Lower lobe of right lung (tissue), 2 donors: Measurements from ENCODE around the gene MEN1. TPM values are rescaled to one million over a fixed set of nuclear protein-coding genes. Genes with fewer than 3 reads are reported as not detected.

Experiments
- ATAC-seq, 2 donors: fragments of 200-7000 bp; cut with Tn5 transposase; one replicate each; pipeline ENCODE4 v1.9.1; 2020 to 2022; ENCODE audit warnings: mild to moderate bottlenecking in 2 of 2, moderate library complexity in 2 of 2
- DNase-seq: peaks from one replicate; pipeline ENCODE4 v3.0.0-alpha.2; 2020
- H3K27ac ChIP-seq: fragments of 200-600 bp; one replicate; pipeline ENCODE4 v1.8.0; 2022
- H3K27me3 ChIP-seq: fragments of 200-600 bp; one replicate; pipeline ENCODE4 v1.8.0; 2022; ENCODE audit warnings: low read depth
- H3K36me3 ChIP-seq: fragments of 200-600 bp; one replicate; pipeline ENCODE4 v1.8.0; 2022; ENCODE audit warnings: mild to moderate bottlenecking
- H3K4me1 ChIP-seq: fragments of 200-600 bp; one replicate; pipeline ENCODE4 v1.8.0; 2022
- H3K4me3 ChIP-seq: fragments of 200-600 bp; one replicate; pipeline ENCODE4 v1.8.0; 2022; ENCODE audit warnings: mild to moderate bottlenecking
- H3K9me3 ChIP-seq: fragments of 200-600 bp; one replicate; pipeline ENCODE4 v1.8.0; 2022
- CTCF ChIP-seq: fragments of 200-600 bp; IDR thresholded peaks from one replicate; pipeline ENCODE4 v1.8.0; 2022; ENCODE audit warnings: antibody characterized with exemption, mild to moderate bottlenecking
- intact Hi-C: fragments of 100-400 bp; cut with DNase I; formaldehyde crosslinking; loops from one replicate; pipeline ENCODE4 v1.11.0; 2022
- long read RNA-seq: library from polyadenylated mRNA; unstranded; transcript quantifications from one replicate; pipeline ENCODE4 v2.0.0, GENCODE V29; 2021
- total RNA-seq: library from RNA; stranded (reverse); fragmentation: NEBNext Ultra II Directional; extraction: Animal tissue kit (Norgen Biotek cat#: 25700); gene quantifications from one replicate; pipeline ENCODE4 v1.2.1, GENCODE V29; 2021
- donor health status: DM: no; HTN: yes; CAD: no; lungs with severe emphysema.

MEN1 gene
- 22.7 TPM for total RNA-seq
- long read RNA-seq, transcript MEN1-207 (9 exons, 3,150 nt): major isoform, 14 of 52 reads
- long read RNA-seq, transcript MEN1-202 (10 exons, 3,148 nt): minor isoform, 10 of 52 reads
- long read RNA-seq, partial matches to known transcripts: 4 of 52 reads
- long read RNA-seq, other reads (novel, unspliced or antisense): 23 of 52 reads

- no peaks in the 10 kb centered on the region for H3K27me3 ChIP-seq
- H3K4me1 ChIP-seq: peaks cover 12% of the 10 kb centered on the region
- H3K4me3 ChIP-seq: peak within 1 kb of the TSS; percentile 81
- ATAC-seq: peak; percentile 99
- peaks cover 16% of the 10 kb centered on the region for H3K36me3 ChIP-seq
- TF ChIP-seq CTCF: no peak
- H3K9me3 ChIP-seq: no peaks in the 10 kb centered on the region
- DNase-seq: peak; percentile 98
- intact Hi-C loops: no loop called here
- H3K27ac ChIP-seq: peak within 1 kb of the TSS; percentile 68
Observed at GRCh38 chr11:64810271-64810890, at the start of gene MEN1. Gene MEN1, minus strand, starts transcription at chr11:64810551. Its CDS starts 442 bp downstream, at chr11:64810109.

DNA sequence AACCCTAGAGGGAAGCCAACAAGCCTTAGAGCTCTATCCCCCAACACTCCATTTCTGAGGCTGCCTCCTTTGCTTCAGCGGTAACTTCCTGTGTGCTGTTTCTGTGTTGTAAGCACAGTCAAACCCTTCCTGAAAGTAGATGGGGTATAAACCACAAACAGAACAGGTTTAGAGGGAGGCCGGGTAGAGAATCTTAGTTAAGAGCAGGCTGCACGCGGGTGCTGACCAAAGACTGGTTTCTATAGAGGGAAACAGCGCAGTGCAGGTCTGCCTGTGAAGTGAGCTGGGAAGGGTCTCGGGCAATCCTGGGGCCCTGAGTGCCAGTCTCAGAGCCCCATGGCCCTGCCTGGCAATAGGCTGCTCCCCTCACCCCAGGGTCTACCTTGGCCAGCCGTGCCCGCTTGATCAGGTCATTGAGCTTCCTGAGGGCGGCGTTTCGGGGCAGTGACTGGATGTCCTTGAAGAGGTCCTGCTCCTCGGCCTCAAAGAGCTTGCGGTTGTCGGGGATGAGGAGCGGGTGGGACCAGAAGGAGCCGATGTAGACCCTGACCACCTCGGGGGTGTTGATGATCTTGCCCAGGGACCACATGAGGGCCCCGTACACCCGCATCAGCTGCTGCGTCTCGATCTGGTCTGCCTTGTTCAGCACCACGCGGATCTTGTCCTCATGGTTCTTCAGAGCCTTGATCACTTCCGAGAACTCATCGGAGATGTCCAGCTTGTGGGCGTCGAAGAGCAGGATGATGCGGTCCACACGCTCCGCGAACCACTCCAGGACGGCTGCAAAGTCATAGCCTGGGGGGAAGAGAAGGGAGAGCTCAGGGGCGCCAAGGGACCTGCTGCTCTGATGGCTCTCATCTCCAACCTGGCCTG, 49.4 kb upstream of the MEN1 start:
- no peak for DNase-seq
- H3K27me3 ChIP-seq: no peaks in the 10 kb centered on the region
- intact Hi-C loops: no loop called here

DNA sequence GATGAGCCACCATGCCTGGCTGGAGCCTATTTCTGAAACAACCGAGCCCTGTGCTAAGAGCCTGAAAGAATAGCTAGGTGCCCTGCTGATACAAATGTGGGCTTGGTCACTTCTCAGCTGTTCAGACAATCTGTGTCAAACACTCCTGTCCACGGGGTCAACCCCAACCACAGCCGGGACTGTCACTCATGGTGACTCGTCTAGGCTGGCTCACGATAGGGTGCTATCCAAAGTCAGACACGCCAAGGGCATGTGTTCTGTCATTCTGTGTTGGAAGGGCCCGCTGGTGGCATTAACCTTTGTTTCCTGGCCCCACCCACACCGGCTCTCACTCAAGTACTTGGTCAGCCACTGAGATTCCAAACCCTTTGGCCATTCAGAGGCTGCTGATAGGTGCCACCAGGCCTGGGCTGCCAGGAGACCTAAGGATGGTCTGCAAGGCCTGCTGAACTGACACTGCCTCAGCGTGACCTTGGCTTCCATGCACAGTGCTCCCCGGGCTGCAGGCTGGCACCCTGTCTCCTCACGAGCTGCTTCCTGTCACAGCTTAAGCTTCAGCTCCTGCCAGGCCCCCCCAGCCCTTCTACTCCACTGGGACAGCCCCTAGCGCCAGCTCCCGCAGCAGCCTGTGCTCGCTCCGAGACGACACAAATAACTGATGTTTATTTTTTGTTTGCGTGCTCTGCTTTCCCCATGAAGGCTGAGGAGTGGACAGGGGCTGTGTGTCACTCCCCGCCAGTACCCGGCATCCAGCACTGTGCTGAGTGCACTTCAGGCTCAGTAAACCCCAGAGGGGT, 48.3 kb upstream of the MEN1 start:
- intact Hi-C loops: no loop called here
- Histone ChIP-seq H3K36me3 (peaks cover 44% of the 10 kb centered on the region), H3K9me3 (no peaks in the 10 kb centered on the region), H3K27ac (peak overlapping the region; percentile 59), H3K4me1 (peaks cover 100% of the 10 kb centered on the region), H3K27me3 (no peaks in the 10 kb centered on the region), H3K4me3 (no peak overlapping the region)
- ATAC-seq (no peak), DNase-seq (no peak)
- TF ChIP-seq CTCF: no peak

More for the DNA sequence above, 49.4 kb upstream of the MEN1 start:
- no peak for ATAC-seq
- peaks cover 99% of the 10 kb centered on the region for H3K4me1 ChIP-seq
- no peak for TF ChIP-seq CTCF
- peaks cover 34% of the 10 kb centered on the region for H3K36me3 ChIP-seq
- no peak overlapping the region for H3K4me3 ChIP-seq
- no peaks in the 10 kb centered on the region for H3K9me3 ChIP-seq
- peak overlapping the region; percentile 59 for H3K27ac ChIP-seq

GRCh38 chr11:64857485-64857884, 47.1 kb upstream of the MEN1 start:
- H3K36me3 ChIP-seq: peaks cover 49% of the 10 kb centered on the region
- H3K9me3 ChIP-seq: no peaks in the 10 kb centered on the region
- no peak for TF ChIP-seq CTCF
- DNase-seq (no peak), ATAC-seq (no peak)
- intact Hi-C loops: no loop called here
- peak overlapping the region; percentile 84 for H3K27ac ChIP-seq
- H3K27me3 ChIP-seq: no peaks in the 10 kb centered on the region
- H3K4me3 ChIP-seq: no peak overlapping the region
- H3K4me1 ChIP-seq: peaks cover 100% of the 10 kb centered on the region
